Testis (tissue), 3 donors: ENCODE data around the gene SCO2. TPM values are rescaled to one million over a fixed set of nuclear protein-coding genes. Genes with fewer than 3 reads are reported as not detected.

Source experiments
- DNase-seq: peaks from one replicate; pipeline ENCODE4 v3.0.0-alpha.2; 2019
- H3K27ac ChIP-seq, 2 donors: fragments of 200-600 bp; sonication (generic); one replicate each; pipeline ENCODE4 v1.5.1; 2019
- H3K27me3 ChIP-seq: fragments of 200-600 bp; sonication (generic); one replicate; pipeline ENCODE4 v1.5.1; 2019
- H3K36me3 ChIP-seq: fragments of 200-600 bp; sonication (generic); one replicate; pipeline ENCODE4 v1.5.1; 2017; ENCODE audit warnings: low read depth; ENCODE audit errors: missing control alignments
- H3K4me1 ChIP-seq: fragments of 200-600 bp; sonication (generic); one replicate; pipeline ENCODE4 v1.5.1; 2019
- H3K4me3 ChIP-seq, 2 donors: fragments of 200-600 bp; sonication (generic); one replicate each; pipeline ENCODE4 v1.5.1; 2017 to 2019
- H3K9me3 ChIP-seq: fragments of 200-600 bp; sonication (generic); one replicate; pipeline ENCODE4 v1.5.1; 2017
- POLR2A ChIP-seq: fragments of 450-650 bp; IDR thresholded peaks from one replicate; pipeline ENCODE4 v1.6.1; 2017; ENCODE audit warnings: antibody characterized with exemption, mild to moderate bottlenecking, moderate library complexity
- WGBS, 2 donors: methylation state at CpG; one replicate each; pipeline ENCODE4 v1.1.5; 2018; 5-methylcytosine and 5-hydroxymethylcytosine counted together
- intact Hi-C: fragments of 100-400 bp; cut with DNase I; formaldehyde crosslinking; loops from one replicate; pipeline ENCODE4 v1.15.1; 2023; ENCODE audit warnings: low total_unique reads
- polyA plus RNA-seq: library from polyadenylated mRNA; stranded (reverse); fragments of 350-450 nt; fragmentation: Illumina TruSeq; extraction: RNeasy Lipid Tissue Mini Kit (QIAGEN cat#74804); gene quantifications from one replicate; pipeline ENCODE4 v1.2.3, GENCODE V29; 2014; ENCODE audit warnings: low read depth, low replicate concordance; ENCODE audit not compliant: insufficient read depth
- total RNA-seq, 2 donors: library from RNA; depleted of rRNA; stranded (reverse); fragments of >200 nt; gene quantifications; one replicate each; pipeline ENCODE4 v1.2.3, GENCODE V29; 2016
- TF ChIP-seq, protein P1 (sequence below), 3 experiments: fragments of 450-650 bp in 2 of 3; fragments of 200-600 bp in 1 of 3; sonication (generic) in 1 of 3; IDR thresholded peaks; one replicate each; pipeline ENCODE4 v1.5.1; 2016 to 2019; ENCODE audit warnings: antibody characterized with exemption in 3 of 3, mild to moderate bottlenecking in 2 of 3, moderate library complexity in 1 of 3

SCO2 gene
- total and polyA plus RNA-seq, 3 donors from 2014 or later = 1.8 to 4.8 (median 4.1) TPM

DNA sequence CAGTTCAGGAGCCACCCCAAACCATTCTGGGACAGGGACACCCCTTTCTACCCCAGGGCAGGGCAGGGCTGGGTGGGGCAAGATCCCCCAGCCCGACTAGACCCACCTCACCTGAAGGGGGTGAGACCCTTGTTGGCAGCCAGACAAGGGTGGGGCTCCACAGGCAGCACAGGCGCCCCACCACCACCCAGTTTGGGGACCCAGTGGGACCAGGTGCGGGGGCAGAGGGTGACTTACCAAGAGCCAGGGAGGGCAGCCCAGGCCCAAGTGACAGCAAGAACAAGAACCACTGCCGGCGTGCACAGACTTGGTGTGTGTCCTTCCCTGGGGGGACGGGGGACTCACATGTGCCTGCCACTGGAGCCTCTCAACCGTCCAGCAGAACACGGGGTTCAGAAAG is 41.8 kb downstream of the SCO2 start:
- DNase-seq = no peak
- Histone ChIP-seq H3K27ac (no peak overlapping the region), H3K27me3 (no peaks in the 10 kb centered on the region), H3K4me1 (no peaks in the 10 kb centered on the region), H3K9me3 (no peaks in the 10 kb centered on the region), H3K4me3 (no peak overlapping the region), H3K36me3 (no peaks in the 10 kb centered on the region)
- intact Hi-C loops = no loop called here
- TF ChIP-seq, protein P1, sequence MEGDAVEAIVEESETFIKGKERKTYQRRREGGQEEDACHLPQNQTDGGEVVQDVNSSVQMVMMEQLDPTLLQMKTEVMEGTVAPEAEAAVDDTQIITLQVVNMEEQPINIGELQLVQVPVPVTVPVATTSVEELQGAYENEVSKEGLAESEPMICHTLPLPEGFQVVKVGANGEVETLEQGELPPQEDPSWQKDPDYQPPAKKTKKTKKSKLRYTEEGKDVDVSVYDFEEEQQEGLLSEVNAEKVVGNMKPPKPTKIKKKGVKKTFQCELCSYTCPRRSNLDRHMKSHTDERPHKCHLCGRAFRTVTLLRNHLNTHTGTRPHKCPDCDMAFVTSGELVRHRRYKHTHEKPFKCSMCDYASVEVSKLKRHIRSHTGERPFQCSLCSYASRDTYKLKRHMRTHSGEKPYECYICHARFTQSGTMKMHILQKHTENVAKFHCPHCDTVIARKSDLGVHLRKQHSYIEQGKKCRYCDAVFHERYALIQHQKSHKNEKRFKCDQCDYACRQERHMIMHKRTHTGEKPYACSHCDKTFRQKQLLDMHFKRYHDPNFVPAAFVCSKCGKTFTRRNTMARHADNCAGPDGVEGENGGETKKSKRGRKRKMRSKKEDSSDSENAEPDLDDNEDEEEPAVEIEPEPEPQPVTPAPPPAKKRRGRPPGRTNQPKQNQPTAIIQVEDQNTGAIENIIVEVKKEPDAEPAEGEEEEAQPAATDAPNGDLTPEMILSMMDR (IDR thresholded peaks at IDR 0.05) = no peak
- no peak for TF ChIP-seq POLR2A
- 87 to 90% methylated on average over 3 to 6 of the region's 8 CpGs for WGBS, 2 donors

DNA sequence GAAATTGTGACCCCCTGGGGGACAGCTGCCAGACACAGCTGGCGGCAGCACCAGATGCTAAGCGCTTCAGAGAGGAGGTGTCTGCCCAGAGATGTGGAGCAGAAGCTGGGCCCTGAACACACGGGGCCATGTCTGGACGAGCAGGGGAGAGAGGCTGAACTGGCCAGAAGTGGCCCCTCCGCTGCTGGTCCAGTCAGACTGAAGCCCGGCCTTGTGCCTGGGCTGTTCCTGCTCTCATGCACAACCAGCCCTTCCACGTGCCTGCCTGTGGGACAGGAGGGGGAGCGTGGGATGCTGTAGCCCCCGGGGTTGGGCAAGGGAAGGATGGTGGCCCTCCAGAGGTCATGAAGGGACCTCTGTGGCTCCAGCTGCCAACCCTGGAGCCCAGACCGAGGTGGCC is 42.3 kb downstream of the SCO2 start:
- Histone ChIP-seq H3K27me3 (no peaks in the 10 kb centered on the region), H3K9me3 (no peaks in the 10 kb centered on the region), H3K4me3 (no peak overlapping the region), H3K36me3 (no peaks in the 10 kb centered on the region), H3K27ac (no peak overlapping the region), H3K4me1 (no peaks in the 10 kb centered on the region)
- WGBS, 2 donors = 86 to 100% methylated on average over 3 to 9 of the region's 10 CpGs
- DNase-seq = no peak
- intact Hi-C loops = no loop called here
- TF ChIP-seq, protein P1 (IDR thresholded peaks at IDR 0.05) = no peak
- no peak for TF ChIP-seq POLR2A

DNA sequence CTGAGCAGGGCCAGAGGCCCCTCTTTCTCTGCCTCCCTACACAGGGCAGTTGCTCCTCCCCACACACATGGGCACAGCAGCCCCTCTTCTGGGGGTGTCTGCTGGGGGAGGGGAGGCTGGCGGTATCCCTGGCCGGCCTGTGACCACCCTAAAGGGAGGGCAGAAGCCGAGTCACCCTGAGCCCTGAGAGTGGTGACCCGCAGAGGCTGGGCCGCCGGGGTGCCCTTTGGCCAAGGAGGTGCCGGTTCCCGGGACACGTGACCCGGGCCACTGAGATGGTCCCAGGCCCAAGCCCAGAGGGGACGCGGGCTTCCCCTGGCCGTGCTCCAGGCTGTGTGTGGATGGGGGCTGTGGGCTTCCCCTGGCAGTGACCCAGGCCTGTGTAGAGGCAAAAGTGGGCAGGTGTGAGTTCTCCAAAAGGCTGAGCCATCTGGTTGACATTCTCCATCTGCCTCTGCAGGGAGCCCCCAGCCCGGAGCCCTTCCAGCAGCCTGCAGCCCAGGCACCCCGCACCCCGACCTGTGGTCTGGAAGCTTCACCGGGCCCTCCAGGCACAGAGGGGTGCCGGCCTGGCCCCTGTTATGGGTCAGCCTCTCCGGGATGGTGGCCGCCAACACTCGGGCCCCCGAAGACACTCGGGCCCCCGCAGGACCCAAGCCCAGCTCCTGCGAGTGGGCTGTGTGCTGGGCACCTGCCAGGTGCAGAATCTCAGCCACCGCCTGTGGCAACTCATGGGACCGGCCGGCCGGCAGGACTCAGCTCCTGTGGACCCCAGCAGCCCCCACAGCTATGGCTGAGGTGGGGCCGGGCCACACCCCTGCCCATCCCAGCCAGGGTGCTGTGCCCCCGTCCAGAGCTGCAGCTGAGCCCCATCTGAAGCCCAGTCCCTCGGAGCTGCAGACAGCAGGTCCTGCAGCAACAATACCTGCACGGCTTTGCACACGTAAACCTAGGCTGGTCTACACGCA is 43.0 kb downstream of the SCO2 start:
- Histone ChIP-seq H3K4me1 (no peaks in the 10 kb centered on the region), H3K4me3 (peak overlapping the region in 1 of 2 donors; percentile 50), H3K9me3 (no peaks in the 10 kb centered on the region), H3K36me3 (no peaks in the 10 kb centered on the region), H3K27me3 (no peaks in the 10 kb centered on the region), H3K27ac (no peak overlapping the region)
- WGBS, 2 donors = 58 to 70% methylated on average over 11 to 25 of the region's 35 CpGs
- DNase-seq = no peak
- TF ChIP-seq POLR2A = no peak
- TF ChIP-seq, protein P1 (IDR thresholded peaks at IDR 0.05) = no peak
- intact Hi-C loops = no loop called here

DNA sequence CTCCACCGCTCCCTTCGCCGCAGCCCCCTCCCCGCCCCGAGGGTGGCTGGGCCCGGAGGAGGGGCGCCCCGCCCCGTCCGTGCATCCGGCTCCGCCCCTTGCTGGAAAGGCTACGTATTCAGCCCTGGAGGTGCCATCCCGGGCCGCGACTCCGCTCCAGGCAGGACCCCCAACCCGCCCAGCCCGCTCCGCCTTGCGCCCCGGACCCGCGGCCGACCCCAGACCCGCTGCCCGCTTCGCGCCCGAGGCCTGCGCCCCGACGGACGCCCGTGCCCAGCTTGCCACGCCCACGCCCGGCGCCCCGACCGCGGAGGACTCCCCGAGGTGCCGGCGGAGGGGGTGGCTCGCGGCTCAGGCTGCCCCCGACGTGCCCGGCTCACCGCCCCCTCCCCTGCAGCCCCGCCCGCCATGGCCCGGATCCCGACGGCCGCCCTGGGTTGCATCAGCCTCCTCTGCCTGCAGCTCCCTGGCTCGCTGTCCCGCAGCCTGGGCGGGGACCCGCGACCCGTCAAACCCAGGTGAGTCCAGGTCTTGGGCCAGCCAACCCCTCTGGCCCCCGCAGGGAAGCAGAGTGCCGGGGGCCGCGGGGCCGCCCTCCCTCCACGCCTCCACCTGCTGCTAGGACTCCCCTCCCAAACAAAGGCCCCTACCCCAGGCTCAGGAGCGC is 43.8 kb downstream of the SCO2 start, which contains the start of gene ADM2:
Gene ADM2, plus strand, starts transcription at position 104 of the 667 bp plus-strand sequence. Its CDS starts 305 bp downstream, at position 409.
- intact Hi-C loops = no loop called here
- 2 to 3% methylated on average over 6 to 31 of the region's 70 CpGs for WGBS, 2 donors
- no peak within 1 kb of the TSS for H3K27ac ChIP-seq
- H3K4me1 ChIP-seq = no peaks in the 10 kb centered on the region
- H3K27me3 ChIP-seq = no peaks in the 10 kb centered on the region
- no peak for DNase-seq
- TF ChIP-seq, protein P1 (IDR thresholded peaks at IDR 0.05) = no peak
- TF ChIP-seq POLR2A = no peak
- no peaks in the 10 kb centered on the region for H3K36me3 ChIP-seq
- H3K9me3 ChIP-seq = no peaks in the 10 kb centered on the region
- peak within 1 kb of the TSS; percentile 37 to 50 for H3K4me3 ChIP-seq
